Measurements from ENCODE around the gene TRAF3.

TRAF3 gene

GRCh38 chr14:102872020-102872419, 94.8 kb downstream of the TRAF3 start:
- TF ChIP-seq FOXM1 (IDR thresholded peaks at IDR 0.05; ENCODE audit: borderline replicate concordance, low read depth), result no peak
- TF ChIP-seq EP300 (IDR thresholded peaks at IDR 0.05; ENCODE audit: borderline replicate concordance), result no peak

DNA sequence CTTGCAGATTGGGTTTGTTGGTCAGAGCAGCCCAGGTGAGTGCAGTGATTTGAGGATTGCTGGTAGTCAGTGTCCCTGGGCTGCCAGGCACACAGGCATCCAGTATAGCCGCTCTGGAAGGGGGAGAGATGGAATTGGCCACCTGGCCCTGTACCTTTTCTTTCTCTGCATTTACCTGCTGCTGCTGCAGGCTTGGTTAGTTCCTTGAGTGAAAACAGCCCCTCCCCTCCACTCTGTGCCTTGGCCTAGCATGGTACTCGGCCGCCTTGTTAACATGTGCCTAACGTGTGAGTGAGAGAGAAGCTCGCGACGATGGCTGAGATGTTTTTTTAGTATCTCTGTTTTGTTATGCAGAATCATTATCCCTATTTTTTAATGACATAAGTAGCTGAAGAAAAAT, 95.9 kb downstream of the TRAF3 start:
- TF ChIP-seq, protein P1, sequence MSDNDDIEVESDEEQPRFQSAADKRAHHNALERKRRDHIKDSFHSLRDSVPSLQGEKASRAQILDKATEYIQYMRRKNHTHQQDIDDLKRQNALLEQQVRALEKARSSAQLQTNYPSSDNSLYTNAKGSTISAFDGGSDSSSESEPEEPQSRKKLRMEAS (IDR thresholded peaks at IDR 0.05), result no peak
- TF ChIP-seq CREB1 (IDR thresholded peaks at IDR 0.05; ENCODE audit: low read depth) (no peak), YY1 (IDR thresholded peaks at IDR 0.05; ENCODE audit: low read depth) (no peak), ZBTB7A (IDR thresholded peaks at IDR 0.05; ENCODE audit: low read depth) (no peak)
- TF ChIP-seq, protein P2, sequence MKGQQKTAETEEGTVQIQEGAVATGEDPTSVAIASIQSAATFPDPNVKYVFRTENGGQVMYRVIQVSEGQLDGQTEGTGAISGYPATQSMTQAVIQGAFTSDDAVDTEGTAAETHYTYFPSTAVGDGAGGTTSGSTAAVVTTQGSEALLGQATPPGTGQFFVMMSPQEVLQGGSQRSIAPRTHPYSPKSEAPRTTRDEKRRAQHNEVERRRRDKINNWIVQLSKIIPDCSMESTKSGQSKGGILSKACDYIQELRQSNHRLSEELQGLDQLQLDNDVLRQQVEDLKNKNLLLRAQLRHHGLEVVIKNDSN (IDR thresholded peaks at IDR 0.05), result no peak

GRCh38 chr14:102873546-102874061, 96.4 kb downstream of the TRAF3 start:
- TF ChIP-seq FOXM1 (IDR thresholded peaks at IDR 0.05; ENCODE audit: borderline replicate concordance, low read depth), result no peak

DNA sequence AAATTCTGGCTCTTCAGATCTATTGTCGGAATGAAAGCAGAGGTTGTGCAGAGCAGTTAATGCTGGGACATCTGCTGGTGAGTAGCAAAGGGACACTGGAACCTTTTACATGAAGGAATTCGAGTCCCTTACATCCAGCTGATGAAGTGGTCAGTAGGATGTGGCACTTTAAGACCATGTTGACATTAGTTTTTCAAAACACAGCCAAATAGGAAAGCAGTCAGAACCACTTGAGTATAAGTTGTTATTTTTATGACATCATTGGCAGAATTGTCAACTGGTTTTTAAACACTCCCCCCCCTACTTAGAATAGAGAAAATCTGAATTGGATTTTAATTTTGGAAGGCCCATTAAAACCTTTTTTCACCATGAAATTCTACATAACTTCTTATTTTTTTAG, 98.4 kb downstream of the TRAF3 start:
- TF ChIP-seq, protein P1 (IDR thresholded peaks at IDR 0.05), result no peak
- TF ChIP-seq TCF12 (IDR thresholded peaks at IDR 0.05; ENCODE audit: low read depth), result no peak
- TF ChIP-seq FOXM1 (IDR thresholded peaks at IDR 0.05; ENCODE audit: borderline replicate concordance, low read depth), result no peak
- no peak for TF ChIP-seq CEBPB (IDR thresholded peaks at IDR 0.05)
- TF ChIP-seq, protein P3, sequence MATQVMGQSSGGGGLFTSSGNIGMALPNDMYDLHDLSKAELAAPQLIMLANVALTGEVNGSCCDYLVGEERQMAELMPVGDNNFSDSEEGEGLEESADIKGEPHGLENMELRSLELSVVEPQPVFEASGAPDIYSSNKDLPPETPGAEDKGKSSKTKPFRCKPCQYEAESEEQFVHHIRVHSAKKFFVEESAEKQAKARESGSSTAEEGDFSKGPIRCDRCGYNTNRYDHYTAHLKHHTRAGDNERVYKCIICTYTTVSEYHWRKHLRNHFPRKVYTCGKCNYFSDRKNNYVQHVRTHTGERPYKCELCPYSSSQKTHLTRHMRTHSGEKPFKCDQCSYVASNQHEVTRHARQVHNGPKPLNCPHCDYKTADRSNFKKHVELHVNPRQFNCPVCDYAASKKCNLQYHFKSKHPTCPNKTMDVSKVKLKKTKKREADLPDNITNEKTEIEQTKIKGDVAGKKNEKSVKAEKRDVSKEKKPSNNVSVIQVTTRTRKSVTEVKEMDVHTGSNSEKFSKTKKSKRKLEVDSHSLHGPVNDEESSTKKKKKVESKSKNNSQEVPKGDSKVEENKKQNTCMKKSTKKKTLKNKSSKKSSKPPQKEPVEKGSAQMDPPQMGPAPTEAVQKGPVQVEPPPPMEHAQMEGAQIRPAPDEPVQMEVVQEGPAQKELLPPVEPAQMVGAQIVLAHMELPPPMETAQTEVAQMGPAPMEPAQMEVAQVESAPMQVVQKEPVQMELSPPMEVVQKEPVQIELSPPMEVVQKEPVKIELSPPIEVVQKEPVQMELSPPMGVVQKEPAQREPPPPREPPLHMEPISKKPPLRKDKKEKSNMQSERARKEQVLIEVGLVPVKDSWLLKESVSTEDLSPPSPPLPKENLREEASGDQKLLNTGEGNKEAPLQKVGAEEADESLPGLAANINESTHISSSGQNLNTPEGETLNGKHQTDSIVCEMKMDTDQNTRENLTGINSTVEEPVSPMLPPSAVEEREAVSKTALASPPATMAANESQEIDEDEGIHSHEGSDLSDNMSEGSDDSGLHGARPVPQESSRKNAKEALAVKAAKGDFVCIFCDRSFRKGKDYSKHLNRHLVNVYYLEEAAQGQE (IDR thresholded peaks at IDR 0.05; ENCODE audit: low read depth), result no peak
- no peak for TF ChIP-seq ZBTB7A (IDR thresholded peaks at IDR 0.05; ENCODE audit: low read depth)
- no peak for TF ChIP-seq CREB1 (IDR thresholded peaks at IDR 0.05; ENCODE audit: low read depth)
- TF ChIP-seq YY1 (IDR thresholded peaks at IDR 0.05; ENCODE audit: low read depth), result no peak
- TF ChIP-seq, protein P2 (IDR thresholded peaks at IDR 0.05), result no peak

DNA sequence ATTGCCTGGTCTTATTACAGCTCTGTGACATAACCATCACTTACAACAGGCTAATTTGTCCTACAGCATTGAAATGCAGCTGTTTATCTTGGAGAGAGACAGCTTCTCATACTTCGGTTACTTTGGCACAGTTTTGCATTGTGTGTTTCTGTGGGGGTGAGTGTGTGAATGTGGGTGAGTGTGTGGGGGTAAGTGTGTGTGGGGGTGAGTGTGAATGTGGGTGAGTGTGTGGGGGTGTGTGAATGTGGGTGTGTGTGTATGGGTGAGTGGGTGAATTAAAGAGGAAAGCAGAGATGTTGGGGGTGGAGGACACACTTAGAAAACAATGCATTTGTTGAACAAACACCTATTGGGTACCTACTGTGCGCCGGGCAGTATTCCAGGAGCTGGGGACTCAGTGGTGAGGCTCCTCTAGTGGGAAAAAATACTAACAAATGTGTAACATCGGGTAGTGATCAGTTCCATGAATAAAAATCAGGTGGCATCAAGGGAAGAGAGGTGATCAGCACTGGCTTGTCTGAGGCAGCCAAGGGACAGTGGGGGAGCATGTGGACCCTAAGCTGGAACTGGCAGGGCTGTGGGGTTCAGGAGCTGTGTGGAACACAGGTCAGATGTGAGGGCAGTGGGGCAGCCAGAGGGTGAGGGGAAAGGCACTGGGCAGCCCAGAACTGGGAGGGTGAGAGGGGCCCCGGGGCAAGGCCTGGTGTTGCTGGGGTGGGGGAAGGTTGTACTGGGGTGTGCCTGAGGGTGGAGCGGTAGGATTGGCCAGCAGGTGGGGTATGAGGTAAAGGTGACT, 101.1 kb downstream of the TRAF3 start:
- TF ChIP-seq TEAD4 (IDR thresholded peaks at IDR 0.05) (no peak), YY1 (IDR thresholded peaks at IDR 0.05; ENCODE audit: low read depth) (no peak), ZBTB7A (IDR thresholded peaks at IDR 0.05; ENCODE audit: low read depth) (no peak)

- TF ChIP-seq, protein P2 (IDR thresholded peaks at IDR 0.05), result no peak
- TF ChIP-seq YY1 (IDR thresholded peaks at IDR 0.05; ENCODE audit: low read depth) (no peak), ZBTB7A (IDR thresholded peaks at IDR 0.05; ENCODE audit: low read depth) (no peak), TAF1 (IDR thresholded peaks at IDR 0.05; ENCODE audit: low read depth) (no peak), EP300 (IDR thresholded peaks at IDR 0.05; ENCODE audit: borderline replicate concordance) (no peak), CREB1 (IDR thresholded peaks at IDR 0.05; ENCODE audit: low read depth) (no peak), FOXM1 (IDR thresholded peaks at IDR 0.05; ENCODE audit: borderline replicate concordance, low read depth) (no peak), EGR1 (IDR thresholded peaks at IDR 0.05) (no peak), NFIC (IDR thresholded peaks at IDR 0.05) (no peak), RAD21 (IDR thresholded peaks at IDR 0.05; ENCODE audit: low read depth) (no peak), TCF12 (IDR thresholded peaks at IDR 0.05; ENCODE audit: low read depth) (no peak), CEBPB (IDR thresholded peaks at IDR 0.05) (no peak)
- TF ChIP-seq, protein P1 (IDR thresholded peaks at IDR 0.05), result no peak
- TF ChIP-seq, protein P3 (IDR thresholded peaks at IDR 0.05; ENCODE audit: low read depth), result no peak
Observed at GRCh38 chr14:102878970-102879460, 101.8 kb downstream of the TRAF3 start.
